RCC 7860 (cell line): ENCODE results near the gene COL6A3.
"Not testable (repeated sequence)": the region's sequence is repeated elsewhere in the genome, so short reads cannot be mapped to it uniquely, and the experiment has no call there.

Source experiments
- DNase-seq: peaks from one replicate; pipeline ENCODE4 v3.0.0-alpha.2; 2015; ENCODE audit warnings: low spot score
- FAIRE-seq: peaks from 2 replicates; lab custom pipeline; 2012; peaks lifted over from hg19 to GRCh38; lab: Jason Lieb, UNC

The COL6A3 gene

GRCh38 chr2:237390235-237390634, 23.7 kb downstream of the COL6A3 start:
- DNase-seq = no peak
- no peak for FAIRE-seq

GRCh38 chr2:237389831-237390230, 24.1 kb downstream of the COL6A3 start:
- no peak for FAIRE-seq
- DNase-seq = no peak

- FAIRE-seq (no peak), DNase-seq (no peak)
Measured at GRCh38 chr2:237388036-237388435, 25.9 kb downstream of the COL6A3 start.

GRCh38 chr2:237384672-237385020, 29.3 kb downstream of the COL6A3 start:
- FAIRE-seq (no peak), DNase-seq (no peak)

GRCh38 chr2:237383991-237384671, 29.8 kb downstream of the COL6A3 start:
- DNase-seq (no peak), FAIRE-seq (no peak)

GRCh38 chr2:237380768-237381167, 33.2 kb downstream of the COL6A3 start:
- no peak for FAIRE-seq

GRCh38 chr2:237379636-237380035, 34.3 kb downstream of the COL6A3 start:
- no peak for FAIRE-seq

More at GRCh38 chr2:237380768-237381167, 33.2 kb downstream of the COL6A3 start:
- DNase-seq = no peak

GRCh38 chr2:237378650-237379049, 35.3 kb downstream of the COL6A3 start:
- DNase-seq (no peak), FAIRE-seq (no peak)

More at GRCh38 chr2:237379636-237380035, 34.3 kb downstream of the COL6A3 start:
- no peak for DNase-seq

- DNase-seq (no peak), FAIRE-seq (no peak)
Measured at GRCh38 chr2:237374284-237375060, 39.5 kb downstream of the COL6A3 start.

GRCh38 chr2:237371856-237372255, 42.1 kb downstream of the COL6A3 start:
- DNase-seq (no peak), FAIRE-seq (no peak)

GRCh38 chr2:237365671-237366070, 48.3 kb downstream of the COL6A3 start:
- FAIRE-seq (no peak), DNase-seq (no peak)

GRCh38 chr2:237364655-237365054, 49.3 kb downstream of the COL6A3 start:
- no peak for DNase-seq
- FAIRE-seq = no peak

GRCh38 chr2:237361194-237362004, 52.6 kb downstream of the COL6A3 start:
- FAIRE-seq (no peak), DNase-seq (no peak)

- FAIRE-seq (no peak), DNase-seq (no peak)
Measured at GRCh38 chr2:237359894-237360780, 53.8 kb downstream of the COL6A3 start.

- no peak for FAIRE-seq
- DNase-seq = no peak
Measured at GRCh38 chr2:237359518-237359840, 54.5 kb downstream of the COL6A3 start.

GRCh38 chr2:237358721-237359517, 55.0 kb downstream of the COL6A3 start:
- FAIRE-seq (no peak), DNase-seq (no peak)

- FAIRE-seq = no peak
- no peak for DNase-seq
Measured at GRCh38 chr2:237355701-237356100, 58.3 kb downstream of the COL6A3 start.

GRCh38 chr2:237354892-237355291, 59.1 kb downstream of the COL6A3 start:
- DNase-seq (no peak), FAIRE-seq (no peak)

GRCh38 chr2:237354172-237354571, 59.8 kb downstream of the COL6A3 start:
- not testable (repeated sequence) for FAIRE-seq, DNase-seq

- DNase-seq = no peak
- FAIRE-seq = no peak
Measured at GRCh38 chr2:237353215-237353614, 60.7 kb downstream of the COL6A3 start.
